Neural cell (in vitro differentiated cells): ENCODE results near the gene HDAC4. TPM values are rescaled to one million over a fixed set of nuclear protein-coding genes. Genes with fewer than 3 reads are reported as not detected.

ENCODE experiments used
- H2AFZ ChIP-seq: fragments of 200-600, 300-800 bp; sonication (generic), shearing (Covaris generic); 2 replicates; pipeline ENCODE4 v1.6.0; 2014; ENCODE audit warnings: low read depth, mild to moderate bottlenecking, antibody characterized with exemption, low read length, moderate library complexity
- H3F3A ChIP-seq: fragments of 200-600 bp; shearing (Covaris generic); 2 replicates; pipeline ENCODE4 v1.6.1; 2016; ENCODE audit warnings: mild to moderate bottlenecking, moderate library complexity, mixed read lengths, antibody characterized with exemption, low read length; ENCODE audit not compliant: insufficient read depth, poor library complexity, severe bottlenecking
- H3K27ac ChIP-seq: fragments of 200-600, 300-800 bp; sonication (generic), shearing (Covaris generic); 2 replicates; pipeline ENCODE4 v1.5.1; 2014; ENCODE audit warnings: mild to moderate bottlenecking, low read length, moderate library complexity
- H3K27me3 ChIP-seq: fragments of 300-800, 200-600 bp; sonication (generic), shearing (Covaris generic); 2 replicates; pipeline ENCODE4 v1.6.0; 2014; ENCODE audit warnings: mild to moderate bottlenecking, low read depth, low read length, moderate library complexity; ENCODE audit not compliant: insufficient read depth
- H3K36me3 ChIP-seq: fragments of 300-800, 200-600 bp; sonication (generic), shearing (Covaris generic); 2 replicates; pipeline ENCODE4 v1.5.1; 2014; ENCODE audit warnings: mild to moderate bottlenecking, antibody characterized with exemption, low read length, moderate library complexity; ENCODE audit not compliant: insufficient read depth
- H3K4me2 ChIP-seq: fragments of 300-800, 200-600 bp; sonication (generic), shearing (Covaris generic); 2 replicates; pipeline ENCODE4 v1.6.0; 2014; ENCODE audit warnings: mild to moderate bottlenecking, low read length
- H3K4me3 ChIP-seq: fragments of 300-800, 200-600 bp; sonication (generic), shearing (Covaris generic); 2 replicates; pipeline ENCODE4 v1.5.1; 2014; ENCODE audit warnings: mild to moderate bottlenecking, low read length, moderate library complexity
- H3K79me2 ChIP-seq: fragments of 200-600 bp; shearing (Covaris generic); replicated peaks from 2 replicates; pipeline ENCODE4 v1.6.0; 2014; ENCODE audit warnings: mild to moderate bottlenecking, low read length, moderate library complexity; ENCODE audit not compliant: insufficient read depth
- H3K9ac ChIP-seq: fragments of 300-800, 200-600 bp; sonication (generic), shearing (Covaris generic); 2 replicates; pipeline ENCODE4 v1.6.1; 2016; ENCODE audit warnings: mild to moderate bottlenecking, low read length, mixed read lengths
- H3K9me2 ChIP-seq: fragments of 200-600 bp; shearing (Covaris generic); 2 replicates; pipeline ENCODE4 v1.6.1; 2016; ENCODE audit warnings: mild to moderate bottlenecking, low read length, mixed read lengths; ENCODE audit not compliant: insufficient read depth
- H3K9me3 ChIP-seq: fragments of 200-600, 300-800 bp; sonication (generic), shearing (Covaris generic); 2 replicates; pipeline ENCODE4 v1.6.1; 2016; ENCODE audit warnings: mild to moderate bottlenecking, mixed run types, low read length, moderate library complexity, mixed read lengths
- H4K20me1 ChIP-seq: fragments of 200-600 bp; shearing (Covaris generic); 2 replicates; pipeline ENCODE4 v1.6.1; 2016; ENCODE audit warnings: mild to moderate bottlenecking, mixed run types; ENCODE audit not compliant: insufficient read depth
- CTCF ChIP-seq: fragments of 450-650 bp; IDR thresholded peaks from 2 replicates; pipeline ENCODE4 v1.5.1; 2014; ENCODE audit warnings: antibody characterized with exemption, mild to moderate bottlenecking, moderate library complexity; ENCODE audit not compliant: poor library complexity, severe bottlenecking
- EP300 ChIP-seq: fragments of 450-650 bp; conservative IDR thresholded peaks from 2 replicates; pipeline ENCODE4 v1.6.1; 2014; ENCODE audit warnings: antibody characterized with exemption, mild to moderate bottlenecking, moderate library complexity; ENCODE audit not compliant: poor library complexity, severe bottlenecking
- EZH2 ChIP-seq: fragments of 200-600, 300-800 bp; shearing (Covaris generic), sonication (generic); IDR thresholded peaks from 2 replicates; pipeline ENCODE4 v1.6.1; 2014; ENCODE audit warnings: antibody characterized with exemption, low read length, borderline replicate concordance, mild to moderate bottlenecking; ENCODE audit not compliant: insufficient read depth, poor library complexity, severe bottlenecking
- MXI1 ChIP-seq: fragments of 450-650 bp; conservative IDR thresholded peaks from 2 replicates; pipeline ENCODE4 v1.6.1; 2014; ENCODE audit warnings: antibody characterized with exemption, mild to moderate bottlenecking; ENCODE audit not compliant: poor library complexity, severe bottlenecking
- POLR2AphosphoS5 ChIP-seq: IDR thresholded peaks from 2 replicates; pipeline ENCODE4 v1.6.1; 2012
- RAD21 ChIP-seq: fragments of 450-650 bp; conservative IDR thresholded peaks from 2 replicates; pipeline ENCODE4 v1.6.1; 2014; ENCODE audit warnings: antibody characterized with exemption, mild to moderate bottlenecking, moderate library complexity
- REST ChIP-seq: IDR thresholded peaks from 2 replicates; pipeline ENCODE4 v1.6.1; 2012; ENCODE audit warnings: borderline replicate concordance
- SMC3 ChIP-seq: fragments of 450-650 bp; conservative IDR thresholded peaks from 2 replicates; pipeline ENCODE4 v1.6.1; 2014; ENCODE audit warnings: antibody characterized with exemption, mild to moderate bottlenecking, moderate library complexity; ENCODE audit not compliant: poor library complexity
- TAF1 ChIP-seq: IDR thresholded peaks from 2 replicates; pipeline ENCODE4 v1.6.1; 2012; ENCODE audit warnings: low read depth
- polyA plus RNA-seq: library from polyadenylated mRNA; depleted of rRNA; stranded (reverse); fragments of >200 nt; gene quantifications from 2 replicates; pipeline ENCODE4 v1.2.3, GENCODE V29; 2014

Gene HDAC4
- polyA plus RNA-seq, 1 donor from 2014 or later: 3.4 TPM

GRCh38 chr2:239150125-239151011, 250.5 kb downstream of the HDAC4 start:
- no peak overlapping the region for H3K27ac ChIP-seq

GRCh38 chr2:239149501-239149900, 251.3 kb downstream of the HDAC4 start:
- H3K9me2 ChIP-seq: no peaks in the 10 kb centered on the region
- no peak overlapping the region for H3K27ac ChIP-seq
- H4K20me1 ChIP-seq: no peaks in the 10 kb centered on the region
- no peaks in the 10 kb centered on the region for H3K27me3 ChIP-seq
- no peaks in the 10 kb centered on the region for H3K9me3 ChIP-seq
- no peak overlapping the region for H3K4me2 ChIP-seq
- TF ChIP-seq REST (no peak), RAD21 (no peak), TAF1 (no peak), SMC3 (no peak), POLR2AphosphoS5 (no peak), EP300 (no peak), MXI1 (no peak), EZH2 (no peak), CTCF (no peak)
- H2AFZ ChIP-seq: no peak overlapping the region
- H3K4me3 ChIP-seq: no peak overlapping the region
- no peaks in the 10 kb centered on the region for H3F3A ChIP-seq
- H3K36me3 ChIP-seq: no peaks in the 10 kb centered on the region
- no peak overlapping the region for H3K9ac ChIP-seq
- H3K79me2 ChIP-seq: no peaks in the 10 kb centered on the region

More at GRCh38 chr2:239150125-239151011, 250.5 kb downstream of the HDAC4 start:
- no peak for TF ChIP-seq MXI1
- TF ChIP-seq CTCF: no peak
- H3K9me3 ChIP-seq: no peaks in the 10 kb centered on the region
- no peaks in the 10 kb centered on the region for H3F3A ChIP-seq
- H3K27me3 ChIP-seq: no peaks in the 10 kb centered on the region
- H3K79me2 ChIP-seq: no peaks in the 10 kb centered on the region
- no peak overlapping the region for H3K4me2 ChIP-seq
- H3K4me3 ChIP-seq: no peak overlapping the region
- no peak overlapping the region for H3K9ac ChIP-seq
- H2AFZ ChIP-seq: no peak overlapping the region
- no peaks in the 10 kb centered on the region for H3K36me3 ChIP-seq
- no peaks in the 10 kb centered on the region for H3K9me2 ChIP-seq
- no peaks in the 10 kb centered on the region for H4K20me1 ChIP-seq
